Large intestine (tissue), 3 donors: Measurements from ENCODE around the gene TMEM169. TPM values are rescaled to one million over a fixed set of nuclear protein-coding genes. Genes with fewer than 3 reads are reported as not detected.

Experiments used
- DNase-seq, 2 donors: peaks; one replicate each; pipeline versions ENCODE4 v3.0.0 to v3.0.0-alpha.2; 2013
- H3K27ac ChIP-seq: one replicate; pipeline ENCODE4 v1.5.1; 2013; ENCODE audit warnings: low read length
- H3K27me3 ChIP-seq: 2 replicates; pipeline ENCODE4 v1.6.1; 2013; ENCODE audit warnings: low read length; ENCODE audit not compliant: control insufficient read depth, insufficient read depth
- H3K36me3 ChIP-seq: 2 replicates; pipeline ENCODE4 v1.6.1; 2013; ENCODE audit warnings: low read length; ENCODE audit not compliant: control insufficient read depth, insufficient read depth
- H3K4me1 ChIP-seq: one replicate; pipeline ENCODE4 v1.6.1; 2013; ENCODE audit warnings: low read length; ENCODE audit not compliant: control insufficient read depth, insufficient read depth
- H3K4me3 ChIP-seq: one replicate; pipeline ENCODE4 v1.5.1; 2013; ENCODE audit warnings: low read length
- H3K9me3 ChIP-seq: one replicate; pipeline ENCODE4 v1.6.1; 2013; ENCODE audit warnings: mild to moderate bottlenecking, low read depth, low read length, moderate library complexity; ENCODE audit not compliant: control insufficient read depth
- WGBS: methylation state at CpG from one replicate; pipeline ENCODE4 v1.1.5; 2013; ENCODE audit warnings: low lambda C conversion rate; ENCODE audit not compliant: insufficient coverage; 5-methylcytosine and 5-hydroxymethylcytosine counted together
- polyA plus RNA-seq: library from polyadenylated mRNA; unstranded; fragments of 120-200 nt; gene quantifications from one replicate; pipeline ENCODE4 v1.2.1, GENCODE V29; 2013

Gene TMEM169
- polyA plus RNA-seq, 1 donor, result 4.1 TPM

GRCh38 chr2:216082117-216082711, 495 bp downstream of the TMEM169 start:
- DNase-seq, result peak in 1 of 2 donors; percentile 29
- 20% methylated on average over 3 of the region's 22 CpGs for WGBS
- no peaks in the 10 kb centered on the region for H3K36me3 ChIP-seq
- H3K27me3 ChIP-seq, result no peaks in the 10 kb centered on the region
- peak overlapping the region; percentile 84 for H3K4me3 ChIP-seq
- H3K27ac ChIP-seq, result peak overlapping the region; percentile 74
- peaks cover 15% of the 10 kb centered on the region for H3K4me1 ChIP-seq
- no peaks in the 10 kb centered on the region for H3K9me3 ChIP-seq

GRCh38 chr2:216082805-216083204, 1.1 kb downstream of the TMEM169 start:
- Histone ChIP-seq H3K27me3 (no peaks in the 10 kb centered on the region), H3K9me3 (no peaks in the 10 kb centered on the region), H3K36me3 (no peaks in the 10 kb centered on the region), H3K4me3 (no peak overlapping the region), H3K4me1 (peaks cover 15% of the 10 kb centered on the region), H3K27ac (no peak overlapping the region)
- WGBS, result 75% methylated on average over 2 of the region's 3 CpGs
- no peak for DNase-seq

GRCh38 chr2:216083464-216084281, 2.0 kb downstream of the TMEM169 start:
- H3K36me3 ChIP-seq, result no peaks in the 10 kb centered on the region
- peak in 1 of 2 donors; percentile 14 for DNase-seq
- 80% methylated on average over 1 of the region's 11 CpGs for WGBS
- no peaks in the 10 kb centered on the region for H3K27me3 ChIP-seq
- H3K4me1 ChIP-seq, result peaks cover 10% of the 10 kb centered on the region
- no peak overlapping the region for H3K27ac ChIP-seq
- no peak overlapping the region for H3K4me3 ChIP-seq
- H3K9me3 ChIP-seq, result no peaks in the 10 kb centered on the region

GRCh38 chr2:216084547-216084946, 2.8 kb downstream of the TMEM169 start:
- Histone ChIP-seq H3K27me3 (no peaks in the 10 kb centered on the region), H3K27ac (no peak overlapping the region), H3K4me1 (peaks cover 10% of the 10 kb centered on the region), H3K36me3 (no peaks in the 10 kb centered on the region), H3K9me3 (no peaks in the 10 kb centered on the region), H3K4me3 (no peak overlapping the region)
- 77% methylated on average over 3 of the region's 3 CpGs for WGBS
- no peak for DNase-seq

- WGBS, result no CpG with 5 or more reads among the region's 2 CpGs
- Histone ChIP-seq H3K27ac (peak overlapping the region; percentile 60), H3K27me3 (no peaks in the 10 kb centered on the region), H3K36me3 (no peaks in the 10 kb centered on the region), H3K9me3 (no peaks in the 10 kb centered on the region), H3K4me1 (peaks cover 19% of the 10 kb centered on the region), H3K4me3 (no peak overlapping the region)
- DNase-seq, result peak in 1 of 2 donors; percentile 58
These were observed 4.6 kb downstream of the TMEM169 start for GRCh38 chr2:216086207-216086893.

GRCh38 chr2:216090369-216090786, 8.7 kb downstream of the TMEM169 start:
- Histone ChIP-seq H3K4me1 (peaks cover 30% of the 10 kb centered on the region), H3K36me3 (no peaks in the 10 kb centered on the region), H3K9me3 (no peaks in the 10 kb centered on the region), H3K27me3 (no peaks in the 10 kb centered on the region), H3K27ac (no peak overlapping the region), H3K4me3 (no peak overlapping the region)
- DNase-seq, result peak in 1 of 2 donors; percentile 39
- WGBS, result no CpG with 5 or more reads among the region's 1 CpG

GRCh38 chr2:216092646-216093045, 10.9 kb downstream of the TMEM169 start:
- no peak overlapping the region for H3K4me3 ChIP-seq

GRCh38 chr2:216094701-216095100, 13.0 kb downstream of the TMEM169 start:
- H3K4me1 ChIP-seq, result peaks cover 32% of the 10 kb centered on the region
- H3K27ac ChIP-seq, result no peak overlapping the region
- no peaks in the 10 kb centered on the region for H3K9me3 ChIP-seq
- no peak overlapping the region for H3K4me3 ChIP-seq
- no CpG with 5 or more reads among the region's 3 CpGs for WGBS
- no peaks in the 10 kb centered on the region for H3K27me3 ChIP-seq
- DNase-seq, result no peak
- no peaks in the 10 kb centered on the region for H3K36me3 ChIP-seq

More at GRCh38 chr2:216092646-216093045, 10.9 kb downstream of the TMEM169 start:
- peak overlapping the region; percentile 44 for H3K27ac ChIP-seq
- H3K36me3 ChIP-seq, result no peaks in the 10 kb centered on the region
- H3K4me1 ChIP-seq, result peaks cover 25% of the 10 kb centered on the region
- no peaks in the 10 kb centered on the region for H3K9me3 ChIP-seq
- DNase-seq, result peak in 1 of 2 donors; percentile 72
- no CpG with 5 or more reads among the region's 2 CpGs for WGBS
- H3K27me3 ChIP-seq, result no peaks in the 10 kb centered on the region

GRCh38 chr2:216098421-216099334, 17.0 kb downstream of the TMEM169 start:
- Histone ChIP-seq H3K4me1 (peaks cover 9% of the 10 kb centered on the region), H3K4me3 (no peak overlapping the region), H3K36me3 (peaks cover 3% of the 10 kb centered on the region), H3K27ac (no peak overlapping the region), H3K27me3 (no peaks in the 10 kb centered on the region), H3K9me3 (no peaks in the 10 kb centered on the region)
- 69% methylated on average over 2 of the region's 9 CpGs for WGBS
- peak in 1 of 2 donors; percentile 71 for DNase-seq
